Stimulated activated naive CD8-positive, alpha-beta T cell treated with anti-CD3 and anti-CD28 coated beads, Interleukin-15, Interleukin-2, amounts not matched to agents 100 ng/mL and 50 ng/mL, for 24 hours (primary cell): Measurements from ENCODE around the gene RMND1.

Experiments used
- H3K27ac Mint-ChIP-seq: one replicate; pipeline ENCODE4 v1.8.0; 2021; ENCODE audit warnings: mild to moderate bottlenecking, mixed read lengths
- H3K27me3 Mint-ChIP-seq: one replicate; pipeline ENCODE4 v1.8.0; 2021; ENCODE audit warnings: mixed read lengths
- H3K36me3 Mint-ChIP-seq: one replicate; pipeline ENCODE4 v1.8.0; 2021; ENCODE audit warnings: low read depth, mixed read lengths
- H3K4me1 Mint-ChIP-seq: one replicate; pipeline ENCODE4 v1.8.0; 2021; ENCODE audit warnings: low read depth, mixed read lengths
- H3K4me3 Mint-ChIP-seq: one replicate; pipeline ENCODE4 v1.8.0; 2021; ENCODE audit warnings: mild to moderate bottlenecking, mixed read lengths
- H3K9me3 Mint-ChIP-seq: one replicate; pipeline ENCODE4 v1.8.0; 2021; ENCODE audit warnings: mixed read lengths

RMND1 gene, protein sequence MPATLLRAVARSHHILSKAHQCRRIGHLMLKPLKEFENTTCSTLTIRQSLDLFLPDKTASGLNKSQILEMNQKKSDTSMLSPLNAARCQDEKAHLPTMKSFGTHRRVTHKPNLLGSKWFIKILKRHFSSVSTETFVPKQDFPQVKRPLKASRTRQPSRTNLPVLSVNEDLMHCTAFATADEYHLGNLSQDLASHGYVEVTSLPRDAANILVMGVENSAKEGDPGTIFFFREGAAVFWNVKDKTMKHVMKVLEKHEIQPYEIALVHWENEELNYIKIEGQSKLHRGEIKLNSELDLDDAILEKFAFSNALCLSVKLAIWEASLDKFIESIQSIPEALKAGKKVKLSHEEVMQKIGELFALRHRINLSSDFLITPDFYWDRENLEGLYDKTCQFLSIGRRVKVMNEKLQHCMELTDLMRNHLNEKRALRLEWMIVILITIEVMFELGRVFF

DNA sequence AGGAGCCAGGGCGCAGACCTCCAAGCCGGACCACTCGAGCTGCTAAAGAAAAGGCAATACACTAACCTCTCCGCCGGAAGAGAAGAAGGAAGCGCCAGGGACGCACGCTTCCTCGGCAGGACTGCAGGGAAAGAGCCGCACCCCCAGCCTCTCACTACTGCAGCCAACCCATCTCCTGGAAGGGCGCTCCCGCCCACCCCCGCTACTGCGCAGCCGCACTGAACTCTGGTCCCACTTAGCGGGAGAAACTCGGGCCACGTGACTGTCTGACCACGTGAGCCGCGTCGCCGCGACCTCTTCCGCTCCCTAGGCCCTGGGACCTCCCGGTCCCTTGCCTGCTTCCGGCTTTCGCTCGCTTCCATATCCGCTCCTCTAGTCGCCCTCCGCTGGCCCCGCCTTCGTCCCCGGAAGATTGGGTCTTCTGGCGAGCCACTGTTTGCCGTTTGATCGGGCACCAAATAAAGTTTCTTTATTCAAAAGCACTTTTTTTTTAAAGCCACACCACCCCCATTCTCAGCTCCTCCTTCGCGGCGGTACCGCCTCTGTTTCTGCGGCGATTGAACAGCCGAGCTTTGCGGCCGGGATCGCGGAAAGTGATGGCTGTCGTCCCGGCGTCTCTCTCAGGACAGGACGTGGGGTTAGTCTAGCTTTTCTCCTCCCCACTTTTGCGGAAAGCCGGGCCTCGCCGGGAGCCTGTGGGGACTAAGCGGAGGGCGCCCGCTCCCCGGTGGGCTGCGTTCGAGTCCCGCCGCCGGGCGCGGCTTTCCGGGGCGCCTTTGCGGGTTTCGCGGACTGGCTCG lies at the start of gene RMND1:
RMND1 (minus strand) TSS at position 177 of the 800 bp plus-strand sequence. CDS start 6,315 bp downstream, outside the sequence.
- peak within 1 kb of the TSS; percentile 99 for H3K4me3 Mint-ChIP-seq

DNA sequence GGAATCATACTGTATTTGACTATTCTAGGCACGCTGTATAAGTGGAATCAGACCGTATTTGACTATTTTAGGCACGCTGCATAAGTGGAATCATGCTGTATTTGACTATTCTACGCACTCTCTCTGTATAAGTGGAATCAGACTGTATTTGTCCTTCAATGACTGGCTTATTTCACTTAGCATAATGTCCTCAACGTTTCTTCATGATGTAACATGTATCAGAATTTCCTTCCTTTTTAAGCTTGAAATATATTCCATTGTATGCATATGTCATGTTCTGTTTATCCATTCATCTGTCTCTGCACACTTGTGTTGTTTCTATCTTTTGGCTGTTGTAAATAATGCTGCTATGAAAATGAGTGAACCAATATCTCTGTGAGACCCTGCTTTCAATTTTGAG lies 47.6 kb upstream of the RMND1 start:
- H3K4me3 Mint-ChIP-seq: no peak overlapping the region
- H3K36me3 Mint-ChIP-seq: no peaks in the 10 kb centered on the region
- peaks cover 38% of the 10 kb centered on the region for H3K27me3 Mint-ChIP-seq
- peaks cover 3% of the 10 kb centered on the region for H3K4me1 Mint-ChIP-seq
- no peak overlapping the region for H3K27ac Mint-ChIP-seq
- no peaks in the 10 kb centered on the region for H3K9me3 Mint-ChIP-seq

More for the DNA sequence above, at the start of gene RMND1:
- Mint-ChIP-seq H3K9me3 (no peaks in the 10 kb centered on the region), H3K4me1 (peaks cover 38% of the 10 kb centered on the region), H3K36me3 (peaks cover 19% of the 10 kb centered on the region), H3K27ac (peak within 1 kb of the TSS; percentile 94), H3K27me3 (no peaks in the 10 kb centered on the region)

DNA sequence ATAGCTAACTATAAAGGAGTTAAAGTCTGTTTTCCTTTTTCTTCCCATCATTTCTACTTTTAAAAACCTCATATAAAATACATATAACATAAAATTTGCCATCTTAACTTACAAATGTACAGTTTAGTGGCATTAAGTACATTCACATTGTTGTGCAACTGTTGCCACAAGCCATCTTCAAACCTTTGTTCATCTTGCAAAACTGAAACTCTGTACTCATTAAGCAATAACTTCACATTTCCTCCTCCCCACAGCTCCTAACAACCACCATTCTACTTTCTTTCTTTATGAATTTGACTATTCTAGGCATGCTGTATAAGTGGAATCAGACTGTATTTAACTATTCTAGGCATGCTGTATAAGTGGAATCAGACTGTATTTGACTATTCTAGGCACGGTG lies 46.4 kb upstream of the RMND1 start:
- Mint-ChIP-seq H3K27ac (no peak overlapping the region), H3K36me3 (no peaks in the 10 kb centered on the region), H3K4me3 (no peak overlapping the region), H3K27me3 (peaks cover 45% of the 10 kb centered on the region), H3K9me3 (no peaks in the 10 kb centered on the region), H3K4me1 (peaks cover 9% of the 10 kb centered on the region)

DNA sequence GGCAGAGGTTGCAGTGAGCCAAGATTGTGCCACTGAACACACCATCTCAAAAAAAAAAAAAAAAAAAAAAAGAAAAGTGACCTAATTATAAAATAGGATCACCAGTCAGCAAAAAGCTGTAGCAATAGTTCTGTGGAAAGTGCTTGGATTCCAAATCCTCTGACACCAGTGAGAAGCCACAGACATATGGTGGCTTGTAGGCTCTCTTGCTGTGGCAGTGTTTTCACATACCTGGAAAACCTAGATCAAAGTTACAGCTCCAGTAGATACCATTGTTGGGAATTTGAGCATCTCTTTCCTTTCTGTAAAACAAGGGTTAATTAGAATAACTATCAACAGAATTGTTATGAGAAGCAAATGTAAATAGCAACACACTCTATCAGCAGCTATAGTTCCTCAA lies 46.0 kb upstream of the RMND1 start:
- no peaks in the 10 kb centered on the region for H3K9me3 Mint-ChIP-seq
- no peaks in the 10 kb centered on the region for H3K36me3 Mint-ChIP-seq
- H3K4me1 Mint-ChIP-seq: peaks cover 11% of the 10 kb centered on the region
- H3K27ac Mint-ChIP-seq: no peak overlapping the region
- peaks cover 49% of the 10 kb centered on the region for H3K27me3 Mint-ChIP-seq
- H3K4me3 Mint-ChIP-seq: no peak overlapping the region

DNA sequence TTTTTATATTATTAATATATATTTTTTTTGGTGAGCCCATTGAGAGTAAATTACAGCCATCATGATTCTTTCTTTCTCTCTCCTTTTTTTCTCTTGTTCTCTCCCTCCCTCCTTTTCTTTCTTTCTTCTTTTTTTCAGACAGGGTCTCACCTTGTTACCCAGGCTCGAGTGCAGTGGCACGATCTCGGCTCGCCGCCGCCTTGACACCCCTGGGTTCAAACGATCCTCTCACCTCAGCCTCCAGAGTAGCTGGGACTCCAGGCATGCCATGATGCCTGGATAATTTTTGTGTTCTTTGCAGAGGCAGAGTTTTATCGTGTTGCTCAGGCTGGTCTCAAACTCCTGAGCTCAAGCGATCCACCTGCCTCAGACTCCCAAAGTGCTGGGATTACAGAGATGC lies 43.5 kb upstream of the RMND1 start:
- H3K4me1 Mint-ChIP-seq: peaks cover 11% of the 10 kb centered on the region
- H3K36me3 Mint-ChIP-seq: no peaks in the 10 kb centered on the region
- peaks cover 59% of the 10 kb centered on the region for H3K27me3 Mint-ChIP-seq
- H3K4me3 Mint-ChIP-seq: peak overlapping the region; percentile 9
- no peak overlapping the region for H3K27ac Mint-ChIP-seq
- no peaks in the 10 kb centered on the region for H3K9me3 Mint-ChIP-seq

DNA sequence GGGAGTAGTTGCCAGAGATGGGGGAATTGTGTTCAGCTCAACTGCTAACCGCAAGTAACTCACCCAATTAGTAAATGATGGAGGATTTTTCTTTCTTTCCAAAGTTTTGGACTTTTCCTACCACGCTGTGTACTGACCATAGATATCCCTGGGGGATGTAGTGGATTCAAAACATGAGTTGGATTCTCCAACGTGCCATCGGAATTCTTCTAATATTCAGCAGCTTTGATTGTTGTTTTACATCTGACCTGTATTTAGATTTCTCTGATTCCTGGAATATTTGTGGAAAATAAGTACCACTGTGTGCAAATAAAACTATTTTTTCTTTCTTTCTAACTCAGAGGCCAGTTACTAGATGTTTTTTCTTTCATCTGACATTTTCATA lies 43.0 kb upstream of the RMND1 start:
- Mint-ChIP-seq H3K27ac (no peak overlapping the region), H3K36me3 (no peaks in the 10 kb centered on the region), H3K4me1 (peaks cover 11% of the 10 kb centered on the region), H3K4me3 (peak overlapping the region; percentile 77), H3K27me3 (peaks cover 57% of the 10 kb centered on the region), H3K9me3 (no peaks in the 10 kb centered on the region)

DNA sequence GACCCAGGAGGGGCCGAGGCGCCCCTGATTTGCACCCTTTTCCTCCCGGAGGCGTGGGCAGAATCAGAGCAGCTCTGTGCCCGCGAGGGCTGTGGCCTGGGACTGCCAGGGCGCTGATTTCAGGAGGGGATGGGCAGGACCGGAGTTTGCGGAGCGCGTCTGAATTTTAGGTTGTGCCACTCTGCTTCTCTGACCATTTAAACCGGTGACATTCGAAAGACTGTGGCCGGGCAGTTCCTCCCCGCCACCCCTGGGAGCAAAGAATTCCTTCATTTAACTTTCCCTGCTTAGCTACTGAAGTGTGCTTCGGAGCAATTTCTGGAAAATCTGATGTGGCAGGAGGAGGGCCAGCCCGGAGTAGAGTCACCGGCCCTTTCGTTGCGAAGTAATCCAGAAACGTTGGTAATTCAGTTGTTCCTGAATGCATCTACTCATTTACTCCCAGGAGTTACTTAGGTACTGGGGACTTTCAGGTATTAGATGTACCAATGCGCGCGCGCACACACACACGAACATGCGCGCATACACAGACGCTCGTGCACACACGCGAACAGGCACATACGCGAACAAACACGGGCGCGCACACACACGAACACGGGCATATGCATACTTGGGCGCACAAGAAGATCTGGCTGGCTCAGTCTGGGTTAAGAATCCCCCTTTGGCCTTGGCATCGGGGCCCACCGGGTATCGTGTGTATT lies 42.5 kb upstream of the RMND1 start:
- peak overlapping the region; percentile 77 for H3K4me3 Mint-ChIP-seq
- peaks cover 11% of the 10 kb centered on the region for H3K4me1 Mint-ChIP-seq
- no peaks in the 10 kb centered on the region for H3K36me3 Mint-ChIP-seq
- H3K27ac Mint-ChIP-seq: no peak overlapping the region
- H3K9me3 Mint-ChIP-seq: no peaks in the 10 kb centered on the region
- H3K27me3 Mint-ChIP-seq: peaks cover 53% of the 10 kb centered on the region

DNA sequence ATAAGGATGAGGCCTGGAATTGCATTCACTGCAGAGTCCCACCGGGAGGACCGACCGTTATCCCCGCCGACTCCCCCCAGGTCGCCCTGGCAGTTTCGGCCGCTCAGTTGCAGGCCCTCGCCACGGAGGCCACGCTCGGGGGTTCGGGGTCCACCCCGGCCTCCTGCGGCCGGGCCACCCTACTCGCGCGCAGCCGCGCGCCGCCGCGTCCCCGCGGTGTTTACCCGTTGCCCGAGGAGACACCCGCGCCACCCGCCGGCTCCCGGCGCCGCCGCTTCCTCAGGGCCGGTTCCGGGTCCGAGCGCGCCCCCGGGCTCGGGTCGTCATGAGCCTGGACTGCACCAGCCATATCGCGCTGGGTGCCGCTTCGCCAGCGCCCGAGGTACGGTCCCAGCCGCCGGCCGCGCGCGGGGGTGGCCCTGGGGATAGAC lies 41.9 kb upstream of the RMND1 start, which contains the start of gene CCDC170:
CCDC170 (plus strand) TSS at position 214 of the 431 bp plus-strand sequence; CDS start at position 326, 112 bp downstream.
- H3K27me3 Mint-ChIP-seq: peaks cover 53% of the 10 kb centered on the region
- H3K36me3 Mint-ChIP-seq: no peaks in the 10 kb centered on the region
- peak within 1 kb of the TSS; percentile 77 for H3K4me3 Mint-ChIP-seq
- H3K4me1 Mint-ChIP-seq: peaks cover 11% of the 10 kb centered on the region
- H3K9me3 Mint-ChIP-seq: no peaks in the 10 kb centered on the region
- H3K27ac Mint-ChIP-seq: no peak within 1 kb of the TSS

DNA sequence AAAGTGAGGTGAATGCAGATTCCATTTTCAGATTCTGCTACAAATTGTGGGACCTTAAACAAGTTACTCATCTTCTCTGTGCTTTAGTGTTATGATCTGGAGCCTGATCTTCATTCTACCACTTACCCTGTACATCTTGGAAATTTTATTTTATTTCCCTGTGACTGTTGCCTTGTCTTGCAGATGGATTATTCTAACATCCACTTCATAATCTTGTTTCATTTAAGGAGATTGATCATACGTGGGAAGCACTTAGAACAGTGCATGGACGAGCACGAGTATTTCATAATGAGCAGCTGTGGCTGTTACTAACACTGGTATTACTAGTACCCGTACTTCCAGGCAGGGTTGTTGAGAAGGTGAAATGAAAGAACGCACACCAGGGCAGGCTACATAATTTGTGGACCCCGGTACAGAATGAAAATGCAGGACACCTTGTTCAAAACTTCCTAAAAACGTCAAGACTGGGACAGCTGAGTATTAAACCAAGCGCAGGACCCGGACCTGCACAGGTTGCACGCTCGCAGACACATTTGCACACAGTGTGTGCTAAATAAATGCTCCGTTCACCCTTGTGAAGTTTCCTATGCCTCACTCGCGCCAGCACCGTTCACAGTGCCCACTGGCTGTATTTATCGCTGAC lies 41.4 kb upstream of the RMND1 start:
- Mint-ChIP-seq H3K36me3 (no peaks in the 10 kb centered on the region), H3K4me3 (peak overlapping the region; percentile 49), H3K9me3 (no peaks in the 10 kb centered on the region), H3K27me3 (peaks cover 53% of the 10 kb centered on the region), H3K4me1 (peaks cover 11% of the 10 kb centered on the region), H3K27ac (no peak overlapping the region)

DNA sequence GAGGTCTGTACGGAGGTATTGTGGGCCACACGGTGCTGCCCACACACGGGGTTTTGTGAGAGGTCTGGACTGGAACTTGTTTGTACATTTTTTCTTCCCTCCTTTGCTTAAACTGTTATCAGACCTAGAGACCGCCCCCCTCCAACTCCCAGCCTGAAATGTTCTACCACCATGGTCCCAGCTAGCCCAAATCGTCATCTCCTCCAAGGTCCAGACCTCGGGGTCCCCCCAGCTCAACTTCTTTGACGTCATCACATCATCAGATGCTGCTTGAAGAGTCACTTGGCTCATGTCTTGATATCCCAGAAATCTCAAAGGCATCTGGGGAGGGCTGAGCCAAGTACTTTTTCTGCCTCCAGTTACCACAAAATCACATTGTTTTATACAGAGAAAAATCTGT lies 39.1 kb upstream of the RMND1 start:
- Mint-ChIP-seq H3K4me3 (no peak overlapping the region), H3K36me3 (no peaks in the 10 kb centered on the region), H3K27me3 (peaks cover 39% of the 10 kb centered on the region), H3K9me3 (no peaks in the 10 kb centered on the region), H3K4me1 (peaks cover 11% of the 10 kb centered on the region), H3K27ac (no peak overlapping the region)

DNA sequence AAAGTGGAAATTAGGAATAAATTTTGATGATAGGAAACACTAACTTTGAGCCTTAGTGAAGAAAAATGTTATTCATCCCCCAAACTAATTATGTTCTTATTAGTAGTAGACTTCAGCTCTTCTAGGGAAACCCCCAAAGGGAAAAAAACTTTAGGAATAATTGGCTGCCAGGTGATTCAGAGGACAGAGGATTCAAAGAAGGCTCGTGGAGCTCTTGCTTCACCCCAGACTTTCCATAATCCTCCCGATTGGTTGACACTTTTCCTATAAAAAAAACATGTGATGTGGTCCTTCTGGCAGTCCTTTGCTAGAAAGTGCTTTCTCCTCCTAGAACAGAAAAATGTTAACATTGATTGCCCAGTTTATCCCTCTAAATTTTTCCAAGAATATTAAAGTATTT lies 36.3 kb upstream of the RMND1 start:
- H3K4me1 Mint-ChIP-seq: peaks cover 6% of the 10 kb centered on the region
- no peaks in the 10 kb centered on the region for H3K36me3 Mint-ChIP-seq
- H3K27ac Mint-ChIP-seq: no peak overlapping the region
- H3K27me3 Mint-ChIP-seq: peaks cover 17% of the 10 kb centered on the region
- H3K4me3 Mint-ChIP-seq: no peak overlapping the region
- H3K9me3 Mint-ChIP-seq: no peaks in the 10 kb centered on the region

DNA sequence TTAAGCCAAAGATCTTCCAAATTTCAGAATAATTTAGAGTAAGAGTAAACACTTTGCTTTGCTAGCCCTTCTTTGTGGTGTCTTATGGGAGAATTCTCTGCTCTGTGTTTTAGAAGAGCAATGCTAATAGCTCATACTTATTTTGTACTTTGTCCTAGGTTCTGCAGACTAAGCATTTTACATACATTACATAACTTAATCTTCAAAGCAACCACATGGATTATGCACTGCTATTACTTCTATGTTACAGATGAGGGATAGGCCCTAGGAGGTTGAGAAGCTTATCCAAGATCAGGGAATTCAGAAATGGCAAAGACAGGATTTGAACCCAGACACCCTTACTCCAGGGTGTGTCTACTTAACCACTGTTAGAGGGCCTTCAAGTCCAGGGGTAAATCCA lies 32.1 kb upstream of the RMND1 start:
- Mint-ChIP-seq H3K27ac (no peak overlapping the region), H3K4me1 (peaks cover 22% of the 10 kb centered on the region), H3K9me3 (no peaks in the 10 kb centered on the region), H3K27me3 (no peaks in the 10 kb centered on the region), H3K36me3 (no peaks in the 10 kb centered on the region), H3K4me3 (no peak overlapping the region)

DNA sequence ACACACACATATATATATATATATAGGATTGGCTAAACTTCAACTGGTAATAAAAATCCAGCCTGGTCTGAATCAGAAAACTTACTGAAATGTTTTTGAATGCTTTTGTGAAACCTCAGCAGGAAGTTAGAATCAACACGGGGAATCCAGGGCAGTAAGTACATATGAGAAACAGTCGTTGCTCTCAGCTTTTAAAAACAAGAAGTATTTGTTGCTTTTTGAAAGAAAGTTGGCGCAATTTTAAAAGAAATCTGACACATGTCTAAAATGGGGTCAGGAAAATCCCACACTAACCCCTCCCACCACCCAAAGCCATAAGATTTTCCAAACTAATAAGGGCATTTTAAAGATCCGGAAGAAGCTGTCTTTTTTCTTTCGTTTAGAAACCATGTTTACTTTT lies 30.4 kb upstream of the RMND1 start:
- Mint-ChIP-seq H3K4me1 (peaks cover 22% of the 10 kb centered on the region), H3K36me3 (no peaks in the 10 kb centered on the region), H3K27ac (peak overlapping the region; percentile 94), H3K9me3 (no peaks in the 10 kb centered on the region), H3K27me3 (no peaks in the 10 kb centered on the region), H3K4me3 (peak overlapping the region; percentile 75)

DNA sequence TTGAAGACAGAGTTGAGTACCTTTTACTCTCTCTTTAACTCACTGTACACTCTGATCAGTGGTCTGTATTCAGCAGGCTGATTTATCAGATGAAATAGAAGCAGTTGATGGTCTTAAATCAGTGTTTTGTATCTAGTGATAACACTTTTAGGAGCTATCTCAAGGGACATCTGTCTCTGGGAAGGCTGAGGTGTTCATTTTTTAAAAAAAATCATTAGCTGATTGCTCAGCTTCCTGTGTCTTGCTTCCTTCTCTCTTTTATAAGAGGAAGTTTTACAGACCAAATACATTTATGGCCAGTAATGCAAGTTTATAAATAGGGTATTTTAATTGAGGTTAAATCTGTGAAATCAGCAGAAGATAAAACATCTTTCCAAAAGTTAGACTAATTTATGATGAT lies 29.9 kb upstream of the RMND1 start:
- H3K4me3 Mint-ChIP-seq: no peak overlapping the region
- H3K9me3 Mint-ChIP-seq: no peaks in the 10 kb centered on the region
- no peaks in the 10 kb centered on the region for H3K36me3 Mint-ChIP-seq
- H3K4me1 Mint-ChIP-seq: peaks cover 22% of the 10 kb centered on the region
- peak overlapping the region; percentile 31 for H3K27ac Mint-ChIP-seq
- H3K27me3 Mint-ChIP-seq: no peaks in the 10 kb centered on the region
